ENCODE results near the gene TEX12. TPM values are rescaled to one million over a fixed set of nuclear protein-coding genes. Genes with fewer than 3 reads are reported as not detected.

The TEX12 gene
- total RNA-seq, 1 experiment from 2014 or later, result not detected

GRCh38 chr11:112143597-112143996 is 23.6 kb upstream of the TEX12 start:
- Histone ChIP-seq H3F3A (ENCODE audit: insufficient read depth, low read depth) (peaks cover 12% of the 10 kb centered on the region), H3K27ac (no peak overlapping the region), H3K4me2 (no peak overlapping the region), H2AFZ (no peak overlapping the region), H3K4me3 (no peak overlapping the region), H3K79me2 (ENCODE audit: low read depth) (no peaks in the 10 kb centered on the region), H3K9me2 (ENCODE audit: insufficient read depth) (0 out of 2 replicates have a peak, but pooled peaks cover 3% of the 10 kb centered on the region), H3K9me3 (ENCODE audit: insufficient read depth, low read depth) (no peaks in the 10 kb centered on the region), H3K4me1 (replicated peaks; ENCODE audit: insufficient read depth) (no peaks in the 10 kb centered on the region), H3K36me3 (ENCODE audit: low read depth) (peaks cover 15% of the 10 kb centered on the region), H3K27me3 (ENCODE audit: insufficient read depth, low read depth) (no peaks in the 10 kb centered on the region), H4K20me1 (ENCODE audit: insufficient read depth) (no peaks in the 10 kb centered on the region)
- BruUV-seq (replicated peaks), result no TSS peak
- TF ChIP-seq EZH2 (IDR thresholded peaks at IDR 0.05; ENCODE audit: low read depth) (no peak), CTCF (conservative IDR thresholded peaks at IDR 0.05) (no peak)
- intact Hi-C loops (cut with micrococcal nuclease; ENCODE audit: unreplicated experiment), result no loop called here
- ChIA-PET POLR2A (ENCODE audit: unreplicated experiment) (no interaction called here), CTCF (no interaction called here)
- DNase-seq, result no peak

- Histone ChIP-seq H3K27me3 (ENCODE audit: insufficient read depth, low read depth) (no peaks in the 10 kb centered on the region), H3K4me1 (replicated peaks; ENCODE audit: insufficient read depth) (peaks cover 2% of the 10 kb centered on the region), H3K9me2 (ENCODE audit: insufficient read depth) (no peaks in the 10 kb centered on the region), H4K20me1 (ENCODE audit: insufficient read depth) (no peaks in the 10 kb centered on the region), H3K4me2 (no peak overlapping the region), H3K79me2 (ENCODE audit: low read depth) (peaks cover 16% of the 10 kb centered on the region), H3K36me3 (ENCODE audit: low read depth) (peaks cover 47% of the 10 kb centered on the region), H3F3A (ENCODE audit: insufficient read depth, low read depth) (peaks cover 5% of the 10 kb centered on the region; the same call in 1 of the 2 replicates), H2AFZ (no peak overlapping the region), H3K9me3 (ENCODE audit: insufficient read depth, low read depth) (no peaks in the 10 kb centered on the region), H3K4me3 (no peak overlapping the region), H3K27ac (no peak overlapping the region)
- ChIA-PET CTCF (no interaction called here), POLR2A (ENCODE audit: unreplicated experiment) (no interaction called here)
- BruUV-seq (replicated peaks), result no TSS peak
- intact Hi-C loops (cut with micrococcal nuclease; ENCODE audit: unreplicated experiment), result no loop called here
- no peak for DNase-seq
- TF ChIP-seq CTCF (conservative IDR thresholded peaks at IDR 0.05), result no peak
- TF ChIP-seq EZH2 (IDR thresholded peaks at IDR 0.05; ENCODE audit: low read depth), result no peak
Observed at GRCh38 chr11:112150517-112150916, 16.7 kb upstream of the TEX12 start.

- DNase-seq, result peak in 1 of 2 experiments; percentile 76
- Histone ChIP-seq H3K4me2 (peak overlapping the region; percentile 67), H3K27me3 (ENCODE audit: insufficient read depth, low read depth) (no peaks in the 10 kb centered on the region), H3K79me2 (ENCODE audit: low read depth) (peaks cover 54% of the 10 kb centered on the region), H3K4me3 (no peak overlapping the region), H2AFZ (no peak overlapping the region), H3K4me1 (replicated peaks; ENCODE audit: insufficient read depth) (peaks cover 57% of the 10 kb centered on the region), H3F3A (ENCODE audit: insufficient read depth, low read depth) (peaks cover 34% of the 10 kb centered on the region), H4K20me1 (ENCODE audit: insufficient read depth) (no peaks in the 10 kb centered on the region), H3K9me3 (ENCODE audit: insufficient read depth, low read depth) (no peaks in the 10 kb centered on the region), H3K36me3 (ENCODE audit: low read depth) (peaks cover 54% of the 10 kb centered on the region), H3K27ac (peak overlapping the region; percentile 85), H3K9me2 (ENCODE audit: insufficient read depth) (no peaks in the 10 kb centered on the region)
- intact Hi-C loops (cut with micrococcal nuclease; ENCODE audit: unreplicated experiment), result loop anchor here (5.0 kb wide), 1 partner anchor 599 kb away; no protein-coding TSS in a partner anchor
- POLR2A ChIA-PET (ENCODE audit: unreplicated experiment), result interaction anchor here (1.0 kb wide), 1 partner anchor 69 kb away, joined by 14 read pairs; no protein-coding TSS in a partner anchor
- TF ChIP-seq CTCF (conservative IDR thresholded peaks at IDR 0.05), result no peak
- TF ChIP-seq EZH2 (IDR thresholded peaks at IDR 0.05; ENCODE audit: low read depth), result no peak
- CTCF ChIA-PET, result interaction anchor here (1.2 to 1.4 kb wide), 2 partner anchors 19 to 42 kb away, joined by 5 to 7 read pairs; partner anchors contain the start of gene BCO2
- BruUV-seq (replicated peaks), result no TSS peak
Observed at GRCh38 chr11:112156153-112156955, 10.8 kb upstream of the TEX12 start.
